Stimulated activated CD4-positive, alpha-beta T cell treated with anti-CD3 and anti-CD28 coated beads, Interleukin-2, amount 100 ng/mL, for 24 hours (primary cell): ENCODE measurements around the gene LRWD1.

ENCODE experiments used
- DNase-seq, 2 donors: peaks; one replicate each; pipeline ENCODE4 v3.0.0-alpha.2; 2020

The LRWD1 gene

DNA sequence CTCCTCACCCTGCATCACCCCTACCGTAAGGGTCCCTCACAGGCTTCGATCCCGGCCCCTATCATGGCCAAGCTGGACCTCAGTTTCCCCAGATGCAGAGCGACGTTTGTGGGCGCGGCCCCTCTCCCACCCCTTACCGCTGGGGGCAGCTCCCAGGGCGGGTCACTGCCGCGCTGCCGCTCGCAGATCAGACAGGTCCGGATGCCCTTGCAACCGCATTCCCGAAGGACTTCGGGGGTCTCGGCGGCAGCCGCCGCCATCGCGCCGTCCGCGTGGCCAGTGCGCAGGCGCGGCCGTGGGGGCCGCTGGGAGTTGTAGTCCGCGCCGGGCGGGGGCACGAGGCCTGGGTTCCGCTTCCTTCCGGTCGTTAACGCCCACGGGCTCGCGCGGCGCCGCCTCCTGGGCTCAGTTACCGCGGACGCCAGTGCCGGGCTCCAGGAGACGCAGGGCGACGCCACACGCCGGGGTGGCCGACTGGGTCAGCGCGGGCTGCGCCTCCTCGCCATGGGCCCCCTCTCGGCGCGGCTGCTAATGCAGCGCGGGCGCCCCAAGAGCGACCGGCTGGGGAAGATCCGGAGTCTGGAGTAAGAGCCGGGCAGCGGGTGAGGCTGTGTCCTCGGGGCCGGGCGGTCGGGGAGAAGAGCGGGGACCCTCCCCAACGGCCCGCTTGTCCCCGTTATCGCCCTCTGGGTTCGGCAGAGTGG, at the start of gene LRWD1, which contains the start of gene ALKBH4:
Gene LRWD1 (plus strand): TSS at position 408 of the 704 bp plus-strand sequence. CDS start 97 bp downstream, at position 505.
Gene ALKBH4 (minus strand): TSS at position 287 of the 704 bp plus-strand sequence. CDS start 27 bp downstream, at position 260.
- peak; percentile 97 to 98 for DNase-seq

GRCh38 chr7:102415685-102416225, 49.0 kb upstream of the LRWD1 start:
- peak; percentile 57 to 71 for DNase-seq

DNA sequence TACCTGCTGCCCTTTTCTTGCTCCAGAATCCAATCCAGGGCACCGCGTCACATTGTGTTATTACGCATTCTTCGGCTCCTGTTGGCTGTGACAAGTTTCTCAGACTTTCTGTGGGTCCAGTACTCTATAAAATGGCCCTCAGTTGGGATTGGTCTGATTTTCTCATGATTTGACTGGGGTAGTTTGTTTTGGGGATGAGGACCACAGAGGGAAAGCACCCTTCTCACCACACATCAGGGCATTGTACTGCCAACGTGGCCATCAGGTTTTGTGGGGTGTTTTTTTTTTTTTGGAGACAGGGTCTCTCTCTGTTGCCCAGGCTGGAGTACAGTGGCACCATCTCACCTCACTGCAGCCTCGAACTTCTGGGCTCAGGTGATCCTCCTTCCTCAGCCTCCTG, 48.4 kb upstream of the LRWD1 start:
- DNase-seq: no peak

- no peak for DNase-seq
Observed at GRCh38 chr7:102417105-102417504, 47.7 kb upstream of the LRWD1 start.

DNA sequence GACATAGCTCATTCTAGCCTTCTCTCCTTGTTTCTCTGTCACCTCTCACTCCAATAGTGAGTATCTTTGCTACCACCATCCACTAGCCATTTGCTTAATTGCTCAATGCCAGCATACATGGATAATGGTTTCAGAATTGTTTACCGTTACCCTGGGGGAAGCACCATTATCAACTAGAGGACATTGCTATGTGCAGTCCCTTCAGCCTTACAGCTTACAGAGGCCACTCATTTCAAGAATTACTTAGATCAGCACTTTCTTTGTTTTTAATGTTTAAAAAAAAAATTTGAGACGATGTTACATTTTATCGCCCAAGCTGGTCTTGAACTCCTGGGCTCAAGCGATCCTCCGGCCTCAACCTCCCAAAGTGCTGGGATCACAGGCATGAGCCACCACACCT, 46.2 kb upstream of the LRWD1 start:
- no peak for DNase-seq

DNA sequence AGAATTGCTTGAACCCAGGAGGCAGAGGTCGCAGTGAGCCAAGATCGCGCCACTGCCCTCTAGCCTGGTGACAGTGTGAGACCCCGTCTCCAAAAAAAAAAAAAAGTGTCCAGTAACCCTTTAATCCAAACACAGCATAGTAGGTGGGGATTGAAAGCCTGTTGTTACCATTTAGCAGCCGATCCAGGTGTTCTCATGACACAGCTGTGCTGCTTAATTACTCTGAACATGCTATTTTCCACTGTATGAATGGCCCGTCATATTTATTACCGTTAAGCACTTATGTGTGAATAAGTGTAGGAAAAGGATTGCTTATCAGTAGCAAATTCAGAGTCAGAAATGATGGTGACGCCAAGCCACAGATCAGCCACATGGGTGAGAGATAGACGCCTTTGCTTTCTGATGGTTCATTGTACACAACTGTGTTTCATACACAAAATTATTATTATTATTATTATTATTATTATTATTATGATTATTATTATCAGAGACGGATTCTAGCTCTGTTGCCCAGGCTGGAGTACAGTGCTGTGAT, 43.0 kb upstream of the LRWD1 start:
- DNase-seq: no peak

- no peak for DNase-seq
Observed at GRCh38 chr7:102424129-102424551, 40.6 kb upstream of the LRWD1 start.

DNA sequence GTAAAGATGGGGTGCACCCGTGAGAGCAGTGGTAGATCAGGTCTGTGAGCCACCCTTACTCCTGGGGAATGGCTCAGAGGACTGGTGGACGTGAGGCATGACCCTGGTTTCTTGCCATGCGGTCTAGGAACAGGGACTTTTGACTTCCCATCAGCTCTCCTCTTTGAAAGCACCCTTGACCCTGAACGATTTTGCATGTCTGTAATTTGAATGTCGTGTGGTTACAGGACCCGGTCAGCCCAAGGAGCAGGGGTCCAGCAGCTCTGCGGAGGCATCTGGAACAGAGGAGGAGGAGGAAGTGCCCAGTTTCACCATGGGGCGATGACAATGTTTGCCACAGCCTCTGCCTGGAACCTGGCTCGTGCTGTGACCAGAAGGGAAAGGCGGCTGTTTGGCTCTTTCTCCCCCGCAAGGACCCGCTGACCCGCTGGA, 40.0 kb upstream of the LRWD1 start:
- DNase-seq: no peak

DNA sequence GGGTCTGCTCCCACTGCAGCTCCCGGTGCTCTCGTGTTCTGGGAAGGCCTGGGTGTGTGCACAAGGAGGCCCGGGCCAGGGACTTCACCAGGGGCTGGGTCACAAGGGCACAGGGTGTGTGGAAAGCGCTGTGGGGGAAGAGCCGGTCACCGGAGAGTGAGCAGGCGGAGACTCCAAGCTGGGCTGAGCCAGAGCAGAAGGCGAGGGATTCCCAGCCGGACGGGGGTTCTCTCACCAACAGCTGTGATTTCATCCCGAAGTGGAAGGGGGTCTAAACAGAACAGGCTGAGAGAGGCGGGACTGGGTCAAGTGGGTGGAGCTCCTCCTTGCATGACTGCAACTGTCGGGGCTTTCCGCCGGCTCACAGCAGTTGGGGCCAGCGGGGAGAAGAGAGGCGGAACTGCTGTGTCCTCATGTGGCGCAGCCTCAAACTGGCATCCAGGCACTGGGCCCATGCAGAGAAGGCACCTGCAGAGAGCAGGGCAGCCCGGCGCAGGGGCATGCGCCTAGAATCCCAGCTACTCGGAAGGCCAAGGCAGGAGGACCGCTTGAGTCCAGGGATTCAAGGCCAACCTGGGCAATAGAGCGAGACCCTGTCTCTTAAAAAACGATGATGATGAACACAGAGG, 39.0 kb upstream of the LRWD1 start:
- DNase-seq: peak; percentile 80 to 86

DNA sequence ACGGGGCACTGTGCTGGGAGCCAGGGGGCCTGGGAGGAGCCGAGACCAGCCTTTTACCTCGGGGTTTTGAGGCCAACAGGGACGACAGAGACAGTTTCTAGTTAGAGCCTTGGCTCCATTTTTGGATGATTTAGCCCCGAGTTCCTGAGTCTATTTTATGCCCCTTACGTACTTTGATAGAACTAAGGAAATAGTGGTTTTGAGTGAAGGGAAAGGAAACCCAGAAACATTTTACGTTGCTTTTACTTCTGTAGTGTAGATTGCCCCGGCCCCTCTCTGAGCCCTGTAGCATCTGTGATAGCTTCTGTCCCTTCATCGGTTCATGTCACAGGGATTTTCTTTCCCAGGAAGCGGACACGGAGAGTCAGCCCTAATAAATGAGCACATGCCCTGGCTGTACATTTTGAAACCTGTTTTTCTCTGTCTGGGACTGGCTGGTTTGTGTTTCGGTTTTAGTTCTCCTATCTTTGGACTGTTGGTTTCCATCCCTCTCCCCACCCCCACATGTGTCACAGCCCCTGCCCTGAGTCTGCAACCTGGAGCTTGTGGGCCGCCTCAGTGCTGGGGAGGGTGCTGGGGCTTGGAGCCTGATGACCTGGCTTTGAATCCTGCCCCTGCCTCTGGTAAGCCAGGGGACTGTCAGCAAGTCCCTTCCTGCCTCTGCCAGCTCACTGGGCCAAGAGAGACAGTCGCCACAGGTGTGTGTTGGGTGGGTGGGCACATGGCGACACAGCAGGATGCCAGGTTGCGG, 38.3 kb upstream of the LRWD1 start:
- DNase-seq: peak; percentile 76 to 82

DNA sequence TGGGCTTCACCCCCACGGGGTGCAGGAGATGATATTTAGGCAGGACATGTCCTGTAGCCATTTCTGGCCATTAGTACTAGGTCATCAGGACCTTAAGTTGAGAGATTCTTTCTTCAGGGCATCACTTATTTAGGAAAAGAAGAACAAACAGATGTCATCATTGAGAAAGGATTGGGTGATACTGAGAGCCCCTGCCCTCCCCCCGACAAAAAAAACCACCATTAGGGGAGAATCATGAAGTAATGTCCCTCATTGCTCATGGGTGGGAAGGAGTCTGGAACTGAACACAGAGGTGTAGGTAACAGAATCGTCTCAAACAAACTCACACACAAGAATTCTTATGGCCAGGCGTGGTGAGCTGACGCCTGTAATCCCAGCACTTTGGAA, 37.8 kb upstream of the LRWD1 start:
- no peak for DNase-seq

GRCh38 chr7:102429141-102429899, 35.5 kb upstream of the LRWD1 start:
- no peak for DNase-seq

DNA sequence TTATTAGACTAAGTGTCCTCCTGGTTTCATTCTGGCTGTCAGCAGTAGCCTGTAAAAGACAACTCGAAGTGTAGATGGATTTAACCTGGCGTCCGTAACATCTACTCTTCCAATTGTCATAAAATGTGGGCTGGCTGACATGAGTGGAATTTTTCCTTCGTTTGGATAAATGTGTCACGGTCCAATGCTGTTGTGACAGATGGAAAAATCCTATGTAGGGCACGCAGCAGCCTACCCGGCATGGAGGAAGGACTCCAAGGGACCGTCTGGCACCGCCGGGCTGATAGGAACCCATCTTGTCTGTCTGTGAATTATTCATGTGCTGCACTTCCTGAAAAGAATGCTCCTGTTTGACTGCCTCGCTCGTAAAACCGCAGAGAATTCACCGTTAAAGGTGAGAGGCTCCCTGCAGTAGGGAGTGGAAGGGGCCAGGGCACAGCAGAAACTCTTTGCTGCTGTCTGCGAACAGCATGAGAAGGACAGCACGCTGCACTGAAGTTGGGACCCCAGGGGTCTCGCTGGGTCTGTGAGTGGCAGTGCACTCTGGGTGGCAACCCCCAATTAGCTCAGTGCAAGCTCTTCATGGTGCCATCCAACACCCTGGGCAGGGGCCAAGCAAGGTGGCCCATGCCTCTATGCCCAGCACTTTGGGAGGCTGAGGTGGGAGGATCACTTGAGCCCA, 33.0 kb upstream of the LRWD1 start:
- DNase-seq: peak; percentile 46 to 49

- no peak for DNase-seq
Observed at GRCh38 chr7:102432442-102433218, 32.2 kb upstream of the LRWD1 start.

- DNase-seq: peak; percentile 88 to 90
Observed at GRCh38 chr7:102433219-102434038, 31.4 kb upstream of the LRWD1 start, which contains the start of gene ORAI2. ORAI2 (plus strand) TSS chr7:102433575; CDS start chr7:102438957, 5,382 bp downstream.

DNA sequence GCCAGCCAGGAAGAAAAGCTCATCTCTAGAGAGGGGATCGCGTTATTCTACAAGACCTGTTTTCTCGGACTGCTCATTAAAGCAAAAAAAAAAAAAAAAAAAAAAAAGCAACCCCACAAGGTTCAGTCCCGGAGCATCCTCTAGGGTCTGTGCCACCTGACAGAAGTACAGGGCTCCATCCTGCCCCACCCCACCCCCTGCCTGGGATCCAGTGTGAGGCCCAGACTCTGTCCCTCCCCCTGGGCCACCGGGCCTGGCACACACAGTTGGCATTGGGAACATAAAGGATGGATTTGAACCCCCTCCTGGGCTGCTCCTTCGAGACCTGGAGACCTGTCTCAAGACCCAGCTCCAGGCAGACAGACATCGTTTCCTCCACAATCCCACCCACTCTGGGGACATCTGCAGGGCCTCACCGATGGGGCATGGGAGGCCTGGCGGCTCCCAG, 30.7 kb upstream of the LRWD1 start:
- peak in 1 of 2 donors; percentile 37 for DNase-seq

DNA sequence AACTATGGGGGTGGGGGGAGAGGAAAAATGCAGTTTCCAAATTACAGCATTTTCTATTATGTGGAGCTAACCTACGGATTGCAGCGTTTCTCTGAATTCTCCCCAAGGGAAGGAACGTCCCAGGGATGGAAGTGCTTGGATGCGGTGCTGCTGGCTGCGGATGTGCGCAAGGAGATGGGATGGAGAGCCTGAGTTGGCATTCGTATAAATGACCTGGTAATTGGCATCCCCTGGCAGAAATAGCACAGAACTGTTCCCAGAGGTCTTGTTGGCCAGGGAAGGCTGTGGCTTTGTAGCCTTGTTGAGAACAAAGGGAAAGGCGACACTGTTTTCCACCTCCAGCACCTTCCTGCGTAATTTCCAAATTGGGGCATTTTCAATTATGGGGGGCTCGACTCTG, 28.7 kb upstream of the LRWD1 start:
- DNase-seq: no peak

DNA sequence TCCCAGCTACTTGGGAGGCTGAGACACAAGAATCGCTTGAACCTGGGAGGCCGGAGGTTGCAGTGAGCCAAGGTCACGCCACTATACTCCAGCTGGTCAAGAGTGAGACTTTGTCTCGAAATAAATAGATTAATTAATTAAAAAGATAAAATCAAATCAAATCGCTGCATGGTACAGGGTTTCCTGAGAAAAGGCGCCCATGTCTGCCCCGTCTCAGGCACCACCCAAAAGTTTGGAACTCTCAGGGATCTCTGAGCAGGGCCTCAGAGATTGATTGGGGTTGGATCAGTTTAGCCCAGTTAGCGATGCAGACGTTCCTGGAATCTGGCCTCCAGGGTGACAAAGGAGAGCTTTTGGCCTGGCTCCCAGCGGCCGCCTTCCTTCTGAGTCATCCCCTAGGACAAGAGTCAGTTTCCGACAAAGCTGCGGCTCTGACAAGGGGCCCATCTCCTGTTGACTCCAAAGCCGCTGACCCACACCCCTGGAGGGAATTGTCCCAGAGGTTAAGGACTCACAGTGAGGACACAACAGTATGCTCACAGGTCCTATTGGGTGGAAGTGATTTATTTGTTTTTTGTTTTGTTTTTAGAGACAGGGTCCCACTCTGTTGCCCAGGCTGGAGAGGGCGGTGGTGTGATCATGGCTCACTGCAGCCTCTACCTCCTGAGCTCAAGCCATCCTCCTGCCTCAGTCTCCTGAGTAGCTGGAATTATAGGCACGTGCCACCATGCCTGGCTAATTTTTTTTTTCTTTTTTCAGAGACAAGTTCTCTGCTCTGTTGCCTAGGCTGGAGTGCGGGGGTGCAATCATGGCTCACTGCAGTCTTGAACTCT, 24.6 kb upstream of the LRWD1 start:
- DNase-seq: no peak
